Loucy (cell line): ENCODE results near the gene HS3ST2.
"Not testable (repeated sequence)": the region's sequence is repeated elsewhere in the genome, so short reads cannot be mapped to it uniquely, and the experiment has no call there.

Experiments used
- H2AFZ ChIP-seq: fragments of 200-600 bp; sonication (generic); 2 replicates; pipeline ENCODE4 v1.6.0; 2016; ENCODE audit warnings: antibody characterized with exemption, mild to moderate bottlenecking, low read length, moderate library complexity
- H3F3A ChIP-seq: fragments of 200-600 bp; 2 replicates; pipeline ENCODE4 v1.6.0; 2016; ENCODE audit warnings: antibody characterized with exemption, low read depth, mild to moderate bottlenecking
- H3K27me3 ChIP-seq: fragments of 200-600 bp; sonication (generic); 2 replicates; pipeline ENCODE4 v1.6.1; 2014; ENCODE audit warnings: low read length, mild to moderate bottlenecking; ENCODE audit not compliant: insufficient read depth, poor library complexity, severe bottlenecking
- H3K36me3 ChIP-seq: fragments of 200-600 bp; sonication (generic); 2 replicates; pipeline ENCODE4 v1.6.1; 2016; ENCODE audit warnings: low read length; ENCODE audit not compliant: insufficient read depth
- H3K4me1 ChIP-seq: fragments of 200-600 bp; sonication (generic); 2 replicates; pipeline ENCODE4 v1.5.1; 2014; ENCODE audit warnings: low read length, mild to moderate bottlenecking; ENCODE audit not compliant: insufficient read depth, poor library complexity, severe bottlenecking
- H3K4me2 ChIP-seq: fragments of 200-600 bp; sonication (generic); 2 replicates; pipeline ENCODE4 v1.6.0; 2014; ENCODE audit warnings: antibody characterized with exemption, low read length, low read depth, mild to moderate bottlenecking; ENCODE audit not compliant: poor library complexity, severe bottlenecking
- H3K4me3 ChIP-seq: fragments of 200-600 bp; sonication (generic); 2 replicates; pipeline ENCODE4 v1.5.1; 2014; ENCODE audit warnings: low read length, mild to moderate bottlenecking, mixed read lengths; ENCODE audit not compliant: poor library complexity, severe bottlenecking
- H3K79me2 ChIP-seq: fragments of 200-600 bp; sonication (generic); 2 replicates; pipeline ENCODE4 v1.6.1; 2014; ENCODE audit warnings: low read length; ENCODE audit not compliant: insufficient read depth
- H3K9ac ChIP-seq: fragments of 200-600 bp; sonication (generic); 2 replicates; pipeline ENCODE4 v1.6.0; 2014; ENCODE audit warnings: mild to moderate bottlenecking, low read depth, low read length, moderate library complexity; ENCODE audit not compliant: poor library complexity, severe bottlenecking
- H3K9me2 ChIP-seq: fragments of 200-600 bp; sonication (generic); replicated peaks from 2 replicates; pipeline ENCODE4 v1.6.1; 2016; ENCODE audit warnings: low read depth, low read length, mixed read lengths
- H3K9me3 ChIP-seq: fragments of 200-600 bp; sonication (generic); 2 replicates; pipeline ENCODE4 v1.6.1; 2014; ENCODE audit warnings: mild to moderate bottlenecking, antibody characterized with exemption, low read length, low read depth; ENCODE audit not compliant: insufficient read depth
- H4K20me1 ChIP-seq: fragments of 200-600 bp; sonication (generic); 2 replicates; pipeline ENCODE4 v1.6.0; 2014; ENCODE audit warnings: antibody characterized with exemption, low read length, mild to moderate bottlenecking; ENCODE audit not compliant: insufficient read depth, poor library complexity, severe bottlenecking
- CTCF ChIP-seq: fragments of 200-600 bp; sonication (generic); conservative IDR thresholded peaks from 2 replicates; pipeline ENCODE4 v1.5.1; 2014; ENCODE audit warnings: mild to moderate bottlenecking, antibody characterized with exemption, low read length
- EZH2phosphoT487 ChIP-seq: fragments of 200-600 bp; IDR thresholded peaks from 2 replicates; pipeline ENCODE4 v1.6.1; 2018; ENCODE audit warnings: antibody characterized with exemption, mild to moderate bottlenecking, moderate library complexity, borderline replicate concordance

Gene HS3ST2

GRCh38 chr16:22938647-22939046 lies 124.7 kb downstream of the HS3ST2 start:
- no peaks in the 10 kb centered on the region for H3K27me3 ChIP-seq
- no peaks in the 10 kb centered on the region for H4K20me1 ChIP-seq
- no peaks in the 10 kb centered on the region for H3F3A ChIP-seq
- no peaks in the 10 kb centered on the region for H3K9me3 ChIP-seq
- H2AFZ ChIP-seq, result no peak overlapping the region
- no peak overlapping the region for H3K4me3 ChIP-seq
- H3K9ac ChIP-seq, result no peak overlapping the region
- TF ChIP-seq EZH2phosphoT487, result no peak
- TF ChIP-seq CTCF, result no peak
- no peaks in the 10 kb centered on the region for H3K79me2 ChIP-seq
- H3K4me1 ChIP-seq, result no peaks in the 10 kb centered on the region
- no peaks in the 10 kb centered on the region for H3K9me2 ChIP-seq
- no peaks in the 10 kb centered on the region for H3K36me3 ChIP-seq
- H3K4me2 ChIP-seq, result no peak overlapping the region

- H3K4me3 ChIP-seq, H3K27me3 ChIP-seq, H3K9me2 ChIP-seq, H3K4me1 ChIP-seq, H3K9me3 ChIP-seq, H3K79me2 ChIP-seq, H3K36me3 ChIP-seq, H3K4me2 ChIP-seq, H3K9ac ChIP-seq, H4K20me1 ChIP-seq, H2AFZ ChIP-seq, H3F3A ChIP-seq: not testable (repeated sequence)
These were observed 125.9 kb downstream of the HS3ST2 start for GRCh38 chr16:22939744-22940363.

- no peaks in the 10 kb centered on the region for H3K27me3 ChIP-seq
- no peaks in the 10 kb centered on the region for H3K9me3 ChIP-seq
- no peak overlapping the region for H3K4me2 ChIP-seq
- no peak overlapping the region for H3K9ac ChIP-seq
- H3F3A ChIP-seq, result no peaks in the 10 kb centered on the region
- H3K9me2 ChIP-seq, result no peaks in the 10 kb centered on the region
- no peaks in the 10 kb centered on the region for H3K79me2 ChIP-seq
- no peaks in the 10 kb centered on the region for H4K20me1 ChIP-seq
- no peaks in the 10 kb centered on the region for H3K36me3 ChIP-seq
- no peaks in the 10 kb centered on the region for H3K4me1 ChIP-seq
- H2AFZ ChIP-seq, result no peak overlapping the region
- no peak overlapping the region for H3K4me3 ChIP-seq
- TF ChIP-seq CTCF (no peak), EZH2phosphoT487 (no peak)
These were observed 128.1 kb downstream of the HS3ST2 start for GRCh38 chr16:22941970-22942501.

GRCh38 chr16:22942811-22943210 lies 128.8 kb downstream of the HS3ST2 start:
- H3K36me3 ChIP-seq, result no peaks in the 10 kb centered on the region
- H3K9ac ChIP-seq, result no peak overlapping the region
- TF ChIP-seq CTCF (no peak), EZH2phosphoT487 (no peak)
- no peaks in the 10 kb centered on the region for H3K9me2 ChIP-seq
- H3F3A ChIP-seq, result no peaks in the 10 kb centered on the region
- no peak overlapping the region for H2AFZ ChIP-seq
- H3K4me3 ChIP-seq, result no peak overlapping the region
- no peaks in the 10 kb centered on the region for H4K20me1 ChIP-seq
- H3K4me2 ChIP-seq, result no peak overlapping the region
- H3K27me3 ChIP-seq, result no peaks in the 10 kb centered on the region
- no peaks in the 10 kb centered on the region for H3K4me1 ChIP-seq
- H3K79me2 ChIP-seq, result no peaks in the 10 kb centered on the region
- H3K9me3 ChIP-seq, result no peaks in the 10 kb centered on the region
